NT2/D1 (cell line): ENCODE measurements around the gene OPTC.

Experiments used
- YY1 ChIP-seq: IDR thresholded peaks from 2 replicates; pipeline ENCODE4 v1.6.1; 2011; ENCODE audit not compliant: insufficient read length, insufficient read depth
- ZNF274 ChIP-seq: IDR thresholded peaks from 2 replicates; pipeline ENCODE4 v1.6.1; 2011; ENCODE audit warnings: mild to moderate bottlenecking, low read depth, low read length

DNA sequence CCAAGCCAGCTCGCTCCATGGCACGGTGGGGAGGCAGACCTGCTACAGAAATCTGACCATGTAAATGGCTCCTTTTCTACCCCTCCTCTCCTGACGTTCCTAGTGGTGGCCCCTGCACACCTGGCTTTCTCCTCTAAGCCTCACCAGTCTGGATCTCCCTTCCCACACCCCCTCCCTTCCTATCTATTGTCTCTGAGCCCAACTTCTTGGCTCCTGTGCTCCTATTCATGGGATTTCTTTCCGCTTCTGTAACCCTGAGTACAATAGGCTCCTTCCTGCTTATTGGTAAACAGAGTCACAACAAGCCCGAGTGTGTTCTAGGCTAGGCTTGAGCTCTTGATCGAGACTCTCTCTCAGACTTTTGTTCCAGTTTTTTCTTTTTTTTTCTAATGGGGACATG, 17.6 kb downstream of the OPTC start:
- TF ChIP-seq ZNF274 = no peak
- TF ChIP-seq YY1 = no peak
